ENCODE results near the gene GOLPH3.
"Not testable (repeated sequence)": the region's sequence is repeated elsewhere in the genome, so short reads cannot be mapped to it uniquely, and the experiment has no call there.

The GOLPH3 gene

GRCh38 chr5:32132757-32133156 lies 41.4 kb downstream of the GOLPH3 start:
- DNase-seq = no peak

GRCh38 chr5:32131604-32132003 lies 42.5 kb downstream of the GOLPH3 start:
- DNase-seq = no peak

- DNase-seq = no peak
Observed at GRCh38 chr5:32130865-32131264, 43.3 kb downstream of the GOLPH3 start.

GRCh38 chr5:32129074-32129598 lies 45.0 kb downstream of the GOLPH3 start:
- DNase-seq = no peak

GRCh38 chr5:32127711-32128110 lies 46.4 kb downstream of the GOLPH3 start:
- no peak for DNase-seq

- DNase-seq = no peak
Observed at GRCh38 chr5:32126691-32127090, 47.4 kb downstream of the GOLPH3 start.

- no peak for DNase-seq
Observed at GRCh38 chr5:32123889-32124676, 50.0 kb downstream of the GOLPH3 start.

GRCh38 chr5:32123058-32123805 lies 50.9 kb downstream of the GOLPH3 start:
- no peak for DNase-seq

GRCh38 chr5:32118922-32119321 lies 55.2 kb downstream of the GOLPH3 start:
- DNase-seq = not testable (repeated sequence)

- DNase-seq = no peak
Observed at GRCh38 chr5:32116574-32117313, 57.4 kb downstream of the GOLPH3 start.

GRCh38 chr5:32115985-32116384 lies 58.1 kb downstream of the GOLPH3 start:
- DNase-seq = no peak

- no peak for DNase-seq
Observed at GRCh38 chr5:32110111-32110696, 63.9 kb downstream of the GOLPH3 start.

- DNase-seq = no peak
Observed at GRCh38 chr5:32109236-32109635, 64.9 kb downstream of the GOLPH3 start.

- DNase-seq = no peak
Observed at GRCh38 chr5:32108167-32108566, 66.0 kb downstream of the GOLPH3 start.

GRCh38 chr5:32107291-32107690 lies 66.8 kb downstream of the GOLPH3 start:
- DNase-seq = no peak

GRCh38 chr5:32103521-32103920 lies 70.6 kb downstream of the GOLPH3 start:
- DNase-seq = no peak

- no peak for DNase-seq
Observed at GRCh38 chr5:32102254-32102986, 71.7 kb downstream of the GOLPH3 start.

- DNase-seq = no peak
Observed at GRCh38 chr5:32100691-32101302, 73.3 kb downstream of the GOLPH3 start.

- no peak for DNase-seq
Observed at GRCh38 chr5:32100230-32100629, 73.9 kb downstream of the GOLPH3 start.

- DNase-seq = no peak
Observed at GRCh38 chr5:32099486-32100035, 74.6 kb downstream of the GOLPH3 start.

GRCh38 chr5:32098890-32099310 lies 75.2 kb downstream of the GOLPH3 start:
- no peak for DNase-seq

Measured in DMS53 (cell line).